Measurements from ENCODE around the gene CROCC2.

- no peak for TF ChIP-seq CTCF (IDR thresholded peaks at IDR 0.05)
- TF ChIP-seq POLR2AphosphoS5 (IDR thresholded peaks at IDR 0.05) = no peak
- no peak for TF ChIP-seq EP300 (IDR thresholded peaks at IDR 0.05)
These were observed 12.3 kb downstream of the CROCC2 start for GRCh38 chr2:240918258-240919091.

All from sigmoid colon (tissue), 4 donors.